GM20431 (cell line): Measurements from ENCODE around the gene EMC7.

Source experiments
- in situ Hi-C: fragments of 300-500 bp; cut with MseI, MboI; formaldehyde crosslinking; loops from one replicate; pipeline ENCODE4 v1.15.0; 2020; ENCODE audit warnings: low sequenced_read_pairs; ENCODE audit not compliant: unreplicated experiment

Gene EMC7

DNA sequence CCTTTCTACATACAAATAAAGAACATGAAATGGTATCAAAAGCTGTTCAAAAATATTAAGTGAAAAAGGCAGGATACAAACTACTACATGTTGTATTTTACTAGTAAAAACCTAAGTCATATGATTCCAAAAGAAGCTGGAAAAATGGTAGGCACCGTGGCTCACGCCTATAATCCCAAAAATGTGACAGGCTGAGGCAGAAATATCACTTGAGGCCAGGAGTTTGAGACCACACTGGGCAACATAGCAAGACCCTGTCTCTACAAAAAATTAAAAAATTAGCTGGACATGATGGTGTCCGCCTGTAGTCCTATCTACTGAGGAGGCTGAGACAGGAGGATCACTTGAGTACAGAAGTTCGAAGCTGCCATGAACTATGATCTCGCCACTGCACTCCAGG is 1.7 kb downstream of the EMC7 start:
- in situ Hi-C loops = no loop called here

- in situ Hi-C loops = no loop called here
Observed at GRCh38 chr15:34085746-34086145, 15.9 kb downstream of the EMC7 start.

- in situ Hi-C loops = no loop called here
Observed at GRCh38 chr15:34084086-34084485, 17.6 kb downstream of the EMC7 start.

- in situ Hi-C loops = no loop called here
Observed at GRCh38 chr15:34079904-34080303, 21.8 kb downstream of the EMC7 start.

DNA sequence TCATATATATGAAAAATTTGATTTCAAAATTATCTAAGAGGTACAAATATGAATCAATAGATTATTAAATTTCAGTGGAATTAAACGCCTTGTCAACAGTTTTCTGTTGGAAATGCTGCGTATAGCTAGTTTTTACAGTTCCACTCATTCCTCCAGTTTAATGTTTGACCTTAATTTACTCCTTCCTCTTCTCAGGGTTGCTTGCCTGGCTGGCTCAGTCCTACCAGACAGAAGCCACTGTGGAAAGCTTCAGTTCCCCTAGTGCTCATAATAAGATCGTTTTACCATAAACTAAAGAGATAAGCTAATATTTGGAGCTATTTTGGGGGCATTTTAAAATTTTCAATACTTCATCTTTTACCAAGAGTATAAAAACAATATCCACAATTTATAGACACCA is 22.8 kb downstream of the EMC7 start:
- in situ Hi-C loops = no loop called here

GRCh38 chr15:34076785-34077184 is 24.9 kb downstream of the EMC7 start:
- in situ Hi-C loops = no loop called here

GRCh38 chr15:34070003-34070402 is 31.7 kb downstream of the EMC7 start:
- in situ Hi-C loops = loop anchor here (25.0 kb wide), 1 partner anchor 517 kb away; the partner anchor contains the start of gene GOLGA8B

- in situ Hi-C loops = loop anchor here (25.0 kb wide), 1 partner anchor 521 kb away; the partner anchor contains the start of gene GOLGA8B
Observed at GRCh38 chr15:34065941-34066340, 35.7 kb downstream of the EMC7 start.

GRCh38 chr15:34065261-34065660 is 36.4 kb downstream of the EMC7 start:
- in situ Hi-C loops = loop anchor here (25.0 kb wide), 1 partner anchor 522 kb away; the partner anchor contains the start of gene GOLGA8B

GRCh38 chr15:34064438-34064837 is 37.2 kb downstream of the EMC7 start:
- in situ Hi-C loops = loop anchor here (25.0 kb wide), 1 partner anchor 523 kb away; the partner anchor contains the start of gene GOLGA8B

DNA sequence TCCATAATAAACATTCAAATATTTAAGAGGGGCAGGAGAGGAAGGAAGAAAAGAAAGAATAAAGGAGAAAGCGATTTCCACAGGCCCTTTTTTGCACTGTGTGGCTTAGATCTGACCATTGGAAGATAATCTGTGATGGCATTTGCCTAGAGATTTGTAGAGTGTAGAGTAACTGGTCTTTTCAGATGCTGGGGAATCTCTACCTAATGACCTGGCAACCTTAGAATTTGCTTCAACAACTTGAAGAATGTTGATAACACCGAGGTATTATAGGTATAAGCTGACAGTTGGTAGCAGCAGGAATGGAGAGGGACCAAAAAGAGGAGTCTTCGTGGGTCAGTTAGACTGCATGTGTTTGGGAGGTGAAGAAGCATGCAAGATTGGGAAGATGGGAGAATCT is 41.7 kb downstream of the EMC7 start:
- in situ Hi-C loops = loop anchor here (25.0 kb wide), 1 partner anchor 527 kb away; the partner anchor contains the start of gene GOLGA8B

DNA sequence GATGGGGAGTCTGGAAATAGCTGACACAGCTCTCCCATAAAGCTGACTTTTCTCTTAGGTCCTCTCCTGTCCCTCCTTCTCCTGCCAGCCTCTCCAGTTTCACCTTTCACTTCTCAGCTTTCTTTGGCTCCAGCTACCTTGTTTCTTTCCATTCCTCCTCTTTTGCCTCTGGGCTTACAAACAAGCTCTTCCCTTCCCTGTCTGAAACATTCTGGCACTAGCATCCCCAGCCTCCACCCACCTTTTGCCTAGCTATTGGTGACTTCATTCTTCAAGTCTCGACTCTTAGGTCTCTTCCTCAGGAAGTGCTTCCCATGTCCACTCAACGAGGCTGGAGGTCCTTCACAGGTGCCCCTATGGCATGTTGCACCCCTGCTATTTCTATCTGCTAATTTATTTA is 42.2 kb downstream of the EMC7 start:
- in situ Hi-C loops = loop anchor here (25.0 kb wide), 1 partner anchor 528 kb away; the partner anchor contains the start of gene GOLGA8B

DNA sequence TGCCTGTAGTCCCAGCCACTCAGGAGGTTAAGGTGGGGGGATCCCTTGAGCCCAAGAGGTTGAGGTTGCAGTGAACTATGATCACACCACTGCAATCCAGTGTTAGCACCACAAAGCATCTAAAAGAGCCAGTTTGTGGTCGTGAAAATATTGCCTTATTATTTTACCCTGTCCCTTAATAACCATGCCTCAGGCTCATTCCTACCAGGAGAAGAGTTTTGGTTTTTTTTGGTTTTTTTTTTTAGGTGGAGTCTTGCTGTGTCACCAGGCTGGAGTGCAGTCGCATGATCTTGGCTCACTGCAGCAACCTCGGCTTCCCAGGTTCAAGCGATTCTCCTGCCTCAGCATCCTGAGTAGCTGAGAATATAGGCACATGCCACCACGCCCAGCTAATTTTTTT is 44.8 kb downstream of the EMC7 start:
- in situ Hi-C loops = loop anchor here (25.0 kb wide), 1 partner anchor 530 kb away; the partner anchor contains the start of gene GOLGA8B

GRCh38 chr15:34055868-34056595 is 45.6 kb downstream of the EMC7 start:
- in situ Hi-C loops = loop anchor here (25.0 kb wide), 1 partner anchor 531 kb away; the partner anchor contains the start of gene GOLGA8B

DNA sequence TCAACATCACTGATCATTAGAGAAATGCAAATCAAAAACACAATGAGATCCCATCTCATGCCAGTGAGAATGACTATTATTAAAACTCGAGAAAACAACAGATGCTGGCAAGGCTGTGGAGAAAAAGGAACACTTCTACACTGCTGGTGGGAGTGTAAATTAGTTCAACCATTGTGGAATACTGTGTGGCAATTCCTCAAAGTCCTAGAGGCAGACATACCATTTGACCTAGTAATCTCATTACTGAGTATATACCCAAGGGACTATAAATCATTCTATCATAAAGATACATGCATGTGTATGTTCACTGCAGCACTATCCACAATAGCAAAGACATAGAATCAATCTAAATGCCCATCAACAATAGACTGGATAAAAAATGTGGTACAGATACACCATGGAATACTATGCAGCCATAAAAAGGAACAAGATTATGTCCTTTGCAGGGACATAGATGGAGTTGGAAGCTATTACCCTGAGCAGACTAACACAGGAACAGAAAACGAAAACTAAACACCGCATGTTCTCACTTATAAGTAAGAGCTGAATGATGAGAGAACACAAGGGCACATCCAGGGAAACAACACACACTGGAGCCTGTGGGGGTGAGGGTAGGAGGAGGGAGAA is 47.5 kb downstream of the EMC7 start:
- in situ Hi-C loops = loop anchor here (25.0 kb wide), 1 partner anchor 533 kb away; the partner anchor contains the start of gene GOLGA8B

- in situ Hi-C loops = loop anchor here (25.0 kb wide), 1 partner anchor 537 kb away; the partner anchor contains the start of gene GOLGA8B
Observed at GRCh38 chr15:34050385-34050784, 51.3 kb downstream of the EMC7 start.

- in situ Hi-C loops = no loop called here
Observed at GRCh38 chr15:34049112-34049511, 52.5 kb downstream of the EMC7 start.

- in situ Hi-C loops = no loop called here
Observed at GRCh38 chr15:34047893-34048775, 53.5 kb downstream of the EMC7 start.

DNA sequence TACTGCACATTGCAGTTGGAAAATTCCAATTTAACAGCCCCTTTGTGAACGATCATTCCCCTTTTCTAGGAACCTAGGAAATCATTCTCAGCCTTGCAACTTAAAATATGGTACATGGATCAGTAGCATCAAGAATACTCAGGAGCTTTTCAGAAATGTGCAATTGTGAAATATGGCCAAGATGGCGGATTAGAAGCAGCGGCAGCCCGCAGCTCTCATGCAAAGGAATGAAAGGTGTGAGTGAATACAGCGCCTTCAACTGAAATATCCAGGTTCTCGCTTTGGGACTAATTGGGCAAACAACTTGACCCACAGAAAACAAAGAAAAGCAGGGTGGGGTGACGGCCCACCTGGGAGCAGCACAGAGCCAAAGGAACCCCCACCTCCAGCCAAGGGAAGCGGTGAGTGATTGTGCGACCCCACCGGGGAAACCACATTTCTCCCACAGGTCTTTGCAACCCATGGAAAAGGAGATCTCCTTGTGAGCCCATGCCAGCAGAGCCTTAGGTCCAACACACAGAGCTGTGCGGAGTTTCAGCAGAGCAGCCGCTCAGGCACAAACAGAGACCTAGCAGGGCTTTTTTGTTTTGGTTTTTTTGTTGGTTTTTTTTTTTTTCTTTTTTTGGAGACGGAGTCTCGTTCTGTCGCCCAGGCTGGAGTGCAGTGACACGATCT is 55.1 kb downstream of the EMC7 start:
- in situ Hi-C loops = no loop called here
